CD14-positive monocyte (primary cell): Measurements from ENCODE around the gene RPSA. TPM values are rescaled to one million over a fixed set of nuclear protein-coding genes. Genes with fewer than 3 reads are reported as not detected.
"Not testable (repeated sequence)": the region's sequence is repeated elsewhere in the genome, so short reads cannot be mapped to it uniquely, and the experiment has no call there.

Experiments used
- DNase-seq, 3 donors: peaks; one replicate each; pipeline ENCODE4 v3.0.0-alpha.2; 2011 to 2022
- H2AFZ ChIP-seq: 2 replicates; pipeline ENCODE4 v1.6.0; 2012; ENCODE audit warnings: mild to moderate bottlenecking, low read depth, low read length, inconsistent platforms; ENCODE audit not compliant: insufficient read depth, poor library complexity, severe bottlenecking
- H3K27ac ChIP-seq, 2 donors: 1 replicate in 1 of 2; 2 replicates in 1 of 2; pipeline ENCODE4 v1.5.1; 2012 to 2013; ENCODE audit warnings: low read length in 2 of 2, control low read depth in 1 of 2, inconsistent platforms in 1 of 2, low read depth in 1 of 2, mild to moderate bottlenecking in 1 of 2
- H3K27me3 ChIP-seq, 2 donors: one replicate each; pipeline versions ENCODE4 v1.6.0 to v1.6.1; 2011 to 2013; ENCODE audit warnings: low read length in 2 of 2; ENCODE audit not compliant: control insufficient read depth in 2 of 2, insufficient read depth in 2 of 2
- H3K36me3 ChIP-seq, 2 donors: replicated peaks in 1 of 2; 1 replicate in 1 of 2; 2 replicates in 1 of 2; pipeline versions ENCODE4 v1.5.1 to v1.6.1; 2012 to 2013; ENCODE audit warnings: low read length in 2 of 2, control low read depth in 1 of 2, inconsistent platforms in 1 of 2, mild to moderate bottlenecking in 1 of 2; ENCODE audit not compliant: insufficient read depth in 2 of 2, control insufficient read depth in 1 of 2
- H3K4me1 ChIP-seq, 2 donors: 1 replicate in 1 of 2; 2 replicates in 1 of 2; pipeline versions ENCODE4 v1.5.1 to v1.6.1; 2012 to 2013; ENCODE audit warnings: low read length in 2 of 2, control low read depth in 1 of 2, inconsistent platforms in 1 of 2, mild to moderate bottlenecking in 1 of 2, moderate library complexity in 1 of 2; ENCODE audit not compliant: insufficient read depth in 2 of 2, control insufficient read depth in 1 of 2
- H3K4me2 ChIP-seq: replicated peaks from 2 replicates; pipeline ENCODE3; 2012; ENCODE audit warnings: low read length, moderate library complexity, mild to moderate bottlenecking; ENCODE audit not compliant: poor library complexity, severe bottlenecking; ENCODE audit errors: extremely low read depth
- H3K4me3 ChIP-seq, 3 experiments: fragments of 200-600 bp in 1 of 3; sonication (generic) in 1 of 3; replicated peaks in 1 of 3; 1 replicate in 2 of 3; 2 replicates in 1 of 3; pipeline ENCODE4 v1.5.1; 2011 to 2013; ENCODE audit warnings: low read length in 3 of 3, mild to moderate bottlenecking in 3 of 3, control low read depth in 2 of 3, low read depth in 2 of 3, inconsistent platforms in 1 of 3, moderate library complexity in 1 of 3
- H3K79me2 ChIP-seq: 2 replicates; pipeline ENCODE4 v1.6.0; 2012; ENCODE audit warnings: mild to moderate bottlenecking, control low read depth, inconsistent platforms, low read length, moderate library complexity; ENCODE audit not compliant: insufficient read depth
- H3K9ac ChIP-seq: 2 replicates; pipeline ENCODE4 v1.6.0; 2017; ENCODE audit warnings: low read length, mild to moderate bottlenecking; ENCODE audit not compliant: insufficient read depth, poor library complexity, severe bottlenecking
- H3K9me3 ChIP-seq, 2 donors: replicated peaks in 1 of 2; 1 replicate in 1 of 2; 2 replicates in 1 of 2; pipeline versions ENCODE4 v1.5.1 to v1.6.1; 2012 to 2013; ENCODE audit warnings: low read length in 2 of 2, control low read depth in 1 of 2; ENCODE audit not compliant: control insufficient read depth in 1 of 2, insufficient read depth in 1 of 2
- H4K20me1 ChIP-seq: 2 replicates; pipeline ENCODE4 v1.6.0; 2012; ENCODE audit warnings: mild to moderate bottlenecking, low read length, control low read depth, moderate library complexity; ENCODE audit not compliant: insufficient read depth
- H3K27ac Mint-ChIP-seq, 7 donors: one replicate each; pipeline ENCODE4 v1.8.0; 2020; ENCODE audit warnings: mild to moderate bottlenecking in 7 of 7, mixed read lengths in 7 of 7, moderate library complexity in 6 of 7, inconsistent platforms in 2 of 7
- H3K27me3 Mint-ChIP-seq, 3 donors: one replicate each; pipeline ENCODE4 v1.8.0; 2021 to 2022; ENCODE audit warnings: low read depth in 3 of 3, mild to moderate bottlenecking in 3 of 3, mixed read lengths in 3 of 3, moderate library complexity in 3 of 3, inconsistent platforms in 1 of 3
- H3K36me3 Mint-ChIP-seq, 2 donors: one replicate each; pipeline ENCODE4 v1.8.0; 2020; ENCODE audit warnings: mixed read lengths in 2 of 2, inconsistent platforms in 1 of 2, mild to moderate bottlenecking in 1 of 2
- H3K4me1 Mint-ChIP-seq: one replicate; pipeline ENCODE4 v1.8.0; 2020; ENCODE audit warnings: mild to moderate bottlenecking, mixed read lengths
- H3K4me3 Mint-ChIP-seq, 2 donors: one replicate each; pipeline ENCODE4 v1.8.0; 2020; ENCODE audit warnings: mild to moderate bottlenecking in 2 of 2, mixed read lengths in 2 of 2, moderate library complexity in 1 of 2
- H3K9me3 Mint-ChIP-seq, 7 donors: one replicate each; pipeline ENCODE4 v1.8.0; 2020 to 2022; ENCODE audit warnings: mixed read lengths in 7 of 7, mild to moderate bottlenecking in 6 of 7, moderate library complexity in 6 of 7, inconsistent platforms in 2 of 7
- WGBS: methylation state at CpG from one replicate; pipeline ENCODE4 v1.1.5; 2013; ENCODE audit warnings: missing lambda C conversion rate; ENCODE audit not compliant: insufficient coverage; 5-methylcytosine and 5-hydroxymethylcytosine counted together
- intact Hi-C, 2 donors: fragments of 100-400 bp; cut with micrococcal nuclease; formaldehyde crosslinking; loops; one replicate each; pipeline versions ENCODE4 v1.15.0 to v1.15.1; 2023
- polyA plus RNA-seq, 3 donors: library from polyadenylated mRNA; depleted of rRNA in 1 of 3; unstranded in 2 of 3; stranded (reverse) in 1 of 3; fragments of 300-500 nt in 2 of 3; fragments of >200 nt in 1 of 3; fragmentation: Illumina TruSeq in 2 of 3; gene quantifications; 1 replicate in 2 of 3; 2 replicates in 1 of 3; pipeline ENCODE4 v1.2.3, GENCODE V29; 2012 to 2021
- TF ChIP-seq, protein P1 (sequence below): fragments of 200-600 bp; IDR thresholded peaks from one replicate; pipeline ENCODE4 v1.8.0; 2022; ENCODE audit warnings: antibody characterized with exemption, mild to moderate bottlenecking

RPSA gene
- polyA plus RNA-seq, 3 donors = 172 to 574 (median 219) TPM

DNA sequence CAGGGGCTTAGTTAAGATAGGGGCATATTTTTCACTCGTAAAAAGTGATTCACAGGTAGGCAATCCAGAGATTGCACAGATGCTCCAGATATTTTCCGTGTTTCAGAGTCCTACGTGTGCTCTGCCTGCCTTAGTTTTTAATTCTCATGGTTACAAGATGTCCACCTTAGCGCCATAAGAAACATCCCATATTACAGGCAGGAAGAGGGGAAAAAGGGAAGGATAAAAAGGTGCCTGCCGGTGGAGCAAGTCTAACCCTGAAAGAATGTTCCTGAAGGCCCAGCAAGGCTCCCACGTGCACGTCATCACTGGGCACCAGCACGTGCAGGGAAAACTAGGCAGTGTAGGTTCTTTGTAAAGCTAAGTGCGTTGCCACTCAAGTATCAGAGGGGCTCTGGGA is 50.8 kb downstream of the RPSA start:
- no peaks in the 10 kb centered on the region for H4K20me1 ChIP-seq
- TF ChIP-seq, protein P1, sequence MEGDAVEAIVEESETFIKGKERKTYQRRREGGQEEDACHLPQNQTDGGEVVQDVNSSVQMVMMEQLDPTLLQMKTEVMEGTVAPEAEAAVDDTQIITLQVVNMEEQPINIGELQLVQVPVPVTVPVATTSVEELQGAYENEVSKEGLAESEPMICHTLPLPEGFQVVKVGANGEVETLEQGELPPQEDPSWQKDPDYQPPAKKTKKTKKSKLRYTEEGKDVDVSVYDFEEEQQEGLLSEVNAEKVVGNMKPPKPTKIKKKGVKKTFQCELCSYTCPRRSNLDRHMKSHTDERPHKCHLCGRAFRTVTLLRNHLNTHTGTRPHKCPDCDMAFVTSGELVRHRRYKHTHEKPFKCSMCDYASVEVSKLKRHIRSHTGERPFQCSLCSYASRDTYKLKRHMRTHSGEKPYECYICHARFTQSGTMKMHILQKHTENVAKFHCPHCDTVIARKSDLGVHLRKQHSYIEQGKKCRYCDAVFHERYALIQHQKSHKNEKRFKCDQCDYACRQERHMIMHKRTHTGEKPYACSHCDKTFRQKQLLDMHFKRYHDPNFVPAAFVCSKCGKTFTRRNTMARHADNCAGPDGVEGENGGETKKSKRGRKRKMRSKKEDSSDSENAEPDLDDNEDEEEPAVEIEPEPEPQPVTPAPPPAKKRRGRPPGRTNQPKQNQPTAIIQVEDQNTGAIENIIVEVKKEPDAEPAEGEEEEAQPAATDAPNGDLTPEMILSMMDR = no peak
- DNase-seq = no peak
- H3K79me2 ChIP-seq = no peaks in the 10 kb centered on the region
- H3K9me3 Mint-ChIP-seq = peaks cover 0 to 2% (median 0%) of the 10 kb centered on the region in 7 donors
- no peaks in the 10 kb centered on the region for H3K36me3 ChIP-seq
- H3K4me2 ChIP-seq = no peak overlapping the region
- H3K9ac ChIP-seq = no peak overlapping the region
- no peak overlapping the region for H3K27ac ChIP-seq
- intact Hi-C loops = no loop called here
- H3K4me3 Mint-ChIP-seq = no peak overlapping the region
- no peak overlapping the region for H3K27ac Mint-ChIP-seq
- H3K9me3 ChIP-seq = no peaks in the 10 kb centered on the region
- no peaks in the 10 kb centered on the region for H3K27me3 ChIP-seq
- H3K4me1 Mint-ChIP-seq = no peaks in the 10 kb centered on the region
- H3K4me3 ChIP-seq = no peak overlapping the region
- H3K27me3 Mint-ChIP-seq = peaks cover 2 to 10% (median 8%) of the 10 kb centered on the region in 3 donors
- 92% methylated on average over 5 of the region's 9 CpGs for WGBS
- H3K4me1 ChIP-seq = no peaks in the 10 kb centered on the region
- H2AFZ ChIP-seq = no peak overlapping the region
- no peaks in the 10 kb centered on the region for H3K36me3 Mint-ChIP-seq

DNA sequence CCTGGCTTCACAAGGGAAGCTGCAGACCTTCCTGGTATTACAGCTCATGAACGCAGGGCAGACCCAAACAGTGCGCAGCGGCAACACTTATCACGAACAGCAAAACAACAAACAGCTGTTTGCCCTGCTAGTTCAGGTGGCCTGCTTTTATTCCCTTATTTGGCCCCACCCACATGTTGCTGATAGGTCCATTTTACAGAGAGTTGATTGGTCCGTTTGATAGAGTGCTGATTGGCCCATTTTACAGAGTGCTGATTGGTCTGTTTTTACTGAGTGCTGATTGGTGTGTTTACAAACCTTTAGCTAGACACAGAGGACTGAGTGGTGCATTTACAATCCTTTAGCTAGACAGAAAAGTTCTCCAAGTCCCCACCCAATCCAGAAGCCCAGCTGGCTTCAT is 52.1 kb downstream of the RPSA start:
- H3K36me3 ChIP-seq, H3K9ac ChIP-seq, H3K9me3 Mint-ChIP-seq, H3K4me1 Mint-ChIP-seq, H4K20me1 ChIP-seq, H3K27ac Mint-ChIP-seq, H3K36me3 Mint-ChIP-seq, intact Hi-C loops, DNase-seq, H3K27me3 Mint-ChIP-seq, H3K27me3 ChIP-seq, H3K4me3 Mint-ChIP-seq, H3K9me3 ChIP-seq, H3K79me2 ChIP-seq, H3K4me2 ChIP-seq, H3K27ac ChIP-seq, H2AFZ ChIP-seq, H3K4me1 ChIP-seq, H3K4me3 ChIP-seq: not testable (repeated sequence)
- WGBS = 100% methylated on average over 3 of the region's 5 CpGs
